Activated CD4-positive, alpha-beta T cell treated with anti-CD3 and anti-CD28 coated beads, Interleukin-2, amount 50 U/mL, for 48 hours (primary cell): Measurements from ENCODE around the gene NELFA.
A peak's percentile ranks its signal among the peaks of the same experiment; 100 is the strongest.

ENCODE experiments used
- DNase-seq, 2 experiments: peaks; one replicate each; pipeline ENCODE4 v3.0.0-alpha.2; 2020

Gene NELFA

DNA sequence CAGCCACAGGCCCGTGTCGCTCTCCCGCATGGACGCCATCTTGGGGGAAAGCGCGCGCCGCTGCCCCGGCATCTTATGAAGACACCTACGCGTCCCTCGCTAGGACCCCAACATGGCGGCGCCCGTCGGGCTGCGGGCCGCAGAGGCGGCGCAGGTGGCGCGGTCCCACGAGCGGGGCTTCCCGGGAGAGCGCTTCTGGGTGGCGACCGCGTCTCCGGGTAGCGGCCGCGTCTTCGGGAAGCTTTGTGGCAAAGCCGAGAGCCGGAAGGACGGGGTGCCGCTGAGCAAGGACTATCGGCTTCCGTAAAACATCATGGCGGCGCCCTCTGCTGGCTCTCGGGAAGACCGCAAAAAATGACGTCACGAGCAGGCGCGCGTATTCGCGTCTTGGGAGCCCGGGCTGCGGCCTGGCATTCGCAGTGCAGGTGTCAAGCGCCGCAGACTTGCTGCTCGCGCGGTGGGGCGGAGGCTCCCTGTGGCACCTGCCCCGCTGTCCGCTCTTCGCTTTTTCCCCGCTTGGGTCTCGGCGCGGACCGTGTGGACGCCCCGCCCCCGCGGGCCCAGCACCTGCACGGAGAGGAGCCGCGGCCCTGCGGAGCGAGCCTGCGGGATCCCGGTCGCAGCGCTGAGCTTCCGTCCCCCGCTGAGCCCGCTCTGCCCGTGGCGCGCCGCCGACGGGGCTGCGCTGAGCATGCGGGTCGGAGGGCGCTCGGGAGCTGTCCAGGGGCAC is at the start of gene NELFA:
Gene NELFA, minus strand, starts transcription at position 54 of the 730 bp plus-strand sequence. Its CDS starts 15 bp downstream, at position 39.
- peak; percentile 94 to 96 for DNase-seq

DNA sequence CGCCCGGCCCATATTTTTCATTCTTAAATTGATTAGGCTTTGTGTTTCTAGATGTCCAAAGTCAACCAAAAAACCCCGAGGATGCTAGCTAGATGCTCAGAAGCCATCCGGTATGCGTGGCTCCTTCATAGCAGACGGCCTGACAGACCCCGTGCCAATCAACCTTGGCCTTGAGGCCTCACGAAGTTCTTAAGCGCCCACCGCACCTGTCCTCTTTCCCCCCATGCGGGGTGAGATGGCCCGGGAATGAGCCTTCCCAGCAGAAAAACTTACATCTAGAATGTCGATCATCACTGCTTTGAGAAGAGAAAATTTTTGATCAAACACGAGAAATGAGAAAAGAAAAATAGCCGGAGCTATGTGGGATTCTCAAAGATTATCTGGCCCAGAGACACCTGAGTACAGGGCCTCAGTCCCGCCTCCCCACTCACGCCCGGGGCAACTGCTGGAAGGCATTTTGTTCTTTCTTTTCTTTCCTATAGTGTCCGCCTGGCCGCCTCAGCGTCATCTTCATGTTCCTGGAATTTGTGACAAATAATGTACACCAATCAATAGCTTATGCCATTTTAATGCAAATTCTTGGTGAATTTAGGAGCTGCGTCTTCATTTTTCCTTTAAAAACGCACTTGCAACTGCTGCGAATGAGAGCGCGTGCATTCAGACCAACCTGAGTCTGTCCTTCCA is 48.8 kb upstream of the NELFA start:
- no peak for DNase-seq

DNA sequence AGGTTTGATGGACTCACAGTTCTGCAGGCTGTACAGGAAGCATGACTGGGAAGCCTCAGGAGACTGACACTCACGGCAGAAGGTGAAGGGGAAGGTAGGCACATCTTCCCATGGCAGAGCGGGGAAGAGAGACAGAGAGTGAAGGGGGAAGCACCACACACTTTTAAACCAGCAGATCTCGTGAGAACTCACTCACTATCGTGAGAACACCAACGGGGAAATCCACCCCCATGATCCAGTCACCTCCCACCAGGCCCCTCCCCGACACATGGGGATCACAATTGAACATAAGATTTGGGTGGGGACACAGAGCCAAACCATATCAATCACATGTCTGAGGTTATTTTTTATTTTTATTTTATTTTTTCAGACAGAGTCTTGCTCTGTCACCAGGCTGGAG is 45.4 kb upstream of the NELFA start:
- no peak for DNase-seq

DNA sequence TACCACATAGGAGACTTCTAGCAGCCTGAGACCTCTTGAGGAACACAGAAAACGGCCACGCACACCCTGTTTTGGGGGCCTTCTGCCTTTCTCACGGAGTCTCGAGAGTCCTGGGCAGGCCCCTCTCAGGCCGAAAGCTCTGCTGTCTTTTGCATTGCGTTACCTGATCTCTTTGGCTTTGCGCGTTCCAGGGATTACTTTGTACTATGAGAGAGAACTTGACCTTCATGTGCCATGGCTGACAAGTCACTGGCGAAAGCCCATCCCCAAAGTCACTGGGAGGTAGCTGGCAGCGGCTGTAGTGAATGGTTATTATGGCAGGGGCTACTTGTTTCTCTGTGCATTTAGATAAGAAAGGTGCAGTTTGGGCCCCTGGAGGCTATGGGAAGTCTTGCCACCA is 42.3 kb upstream of the NELFA start:
- no peak for DNase-seq

DNA sequence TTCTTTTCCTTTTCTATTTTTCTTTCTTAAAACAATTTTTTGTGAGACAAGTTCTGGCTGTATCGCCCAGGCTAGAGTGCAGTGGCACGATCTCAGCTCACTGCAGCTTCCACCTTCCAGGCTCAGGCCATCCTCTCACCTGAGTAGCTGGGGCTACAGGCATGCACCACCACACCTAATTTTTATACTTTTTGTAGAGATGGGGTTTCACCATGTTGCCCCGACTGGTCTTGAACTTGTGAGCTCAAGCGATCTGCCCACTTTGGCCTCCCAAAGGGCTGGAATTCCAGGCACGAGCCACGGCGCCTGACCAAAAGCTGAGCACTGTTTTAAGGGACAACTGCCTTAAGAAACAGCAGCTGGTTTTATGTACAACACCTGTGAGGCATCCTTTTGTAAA is 41.0 kb upstream of the NELFA start:
- no peak for DNase-seq

DNA sequence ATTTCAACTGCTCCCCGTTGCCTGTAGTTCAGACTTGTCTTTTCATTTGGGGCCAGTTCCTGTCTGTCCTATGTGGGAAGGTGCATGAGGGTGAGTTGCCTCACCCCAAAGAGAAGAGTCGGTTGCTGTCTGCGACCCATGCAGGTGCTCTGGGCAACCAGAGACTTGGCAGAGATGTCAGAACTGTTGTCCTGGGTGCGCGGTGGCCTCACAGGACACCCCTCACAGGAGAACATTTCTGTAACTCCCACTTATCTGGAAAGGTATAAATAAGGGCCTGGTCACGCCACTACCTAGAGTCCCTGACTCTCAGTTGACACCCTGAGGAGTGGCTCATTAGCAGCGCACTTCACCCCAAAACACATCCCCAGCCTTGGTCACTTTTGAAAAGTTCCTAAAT is 40.6 kb upstream of the NELFA start:
- DNase-seq = no peak

DNA sequence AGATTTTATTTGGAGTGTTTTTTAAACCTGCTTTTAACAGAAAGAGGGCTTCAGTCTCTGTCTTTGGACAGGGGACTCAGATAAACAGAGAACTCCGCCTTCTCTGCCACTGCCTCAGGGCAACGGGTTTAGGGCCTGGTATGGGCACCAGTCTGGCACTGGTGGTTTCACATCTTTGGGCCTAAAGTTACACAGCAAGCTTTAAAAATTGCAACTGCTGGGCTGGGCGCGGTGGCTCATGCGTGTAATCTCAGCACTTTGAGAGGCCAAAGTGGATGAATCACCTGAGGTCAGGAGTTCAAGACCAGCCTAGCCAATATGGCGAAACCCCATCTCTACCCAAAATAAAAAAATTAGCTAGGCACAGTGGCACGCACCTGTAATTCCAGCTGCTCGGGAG is 40.1 kb upstream of the NELFA start:
- no peak for DNase-seq

DNA sequence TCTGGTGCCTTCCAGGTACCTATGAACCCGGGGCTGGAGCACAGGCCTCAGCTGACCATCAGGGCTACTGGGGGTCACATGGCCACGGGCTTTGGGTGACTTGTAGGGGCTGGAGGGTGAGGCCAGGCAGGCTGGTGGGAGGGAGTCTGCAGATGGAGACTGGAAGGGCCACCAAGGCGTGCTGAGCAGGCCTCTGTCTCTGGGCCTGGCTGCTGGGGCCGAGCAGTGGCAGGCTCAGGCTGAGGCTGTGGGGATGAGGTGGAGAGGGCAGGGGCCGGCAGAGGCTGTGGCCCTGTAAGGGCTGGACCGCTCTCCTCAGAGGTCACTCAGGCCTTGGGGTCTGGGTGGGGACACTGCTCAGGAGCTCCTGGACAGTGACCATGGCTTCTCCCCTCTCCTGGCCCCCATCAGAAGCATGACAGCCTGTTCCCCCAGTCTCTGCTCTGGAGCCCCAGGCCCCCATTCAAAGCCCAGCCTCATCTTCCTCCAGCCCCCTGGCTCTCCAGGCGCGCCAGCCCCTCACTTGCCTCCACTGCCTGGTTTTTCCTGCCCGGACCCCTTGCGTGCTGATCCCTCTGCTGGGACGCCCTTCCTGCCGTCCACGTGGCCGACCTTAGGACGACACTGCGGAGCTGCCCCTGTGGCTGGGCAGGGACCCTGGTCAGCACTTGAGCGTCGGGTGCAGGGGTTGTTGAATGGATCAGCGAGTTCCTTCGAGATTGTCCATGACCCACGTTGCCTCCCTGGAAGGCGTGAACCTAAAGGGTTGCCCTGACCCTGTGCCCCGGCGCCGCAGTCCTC is 39.2 kb upstream of the NELFA start:
- DNase-seq = no peak

DNA sequence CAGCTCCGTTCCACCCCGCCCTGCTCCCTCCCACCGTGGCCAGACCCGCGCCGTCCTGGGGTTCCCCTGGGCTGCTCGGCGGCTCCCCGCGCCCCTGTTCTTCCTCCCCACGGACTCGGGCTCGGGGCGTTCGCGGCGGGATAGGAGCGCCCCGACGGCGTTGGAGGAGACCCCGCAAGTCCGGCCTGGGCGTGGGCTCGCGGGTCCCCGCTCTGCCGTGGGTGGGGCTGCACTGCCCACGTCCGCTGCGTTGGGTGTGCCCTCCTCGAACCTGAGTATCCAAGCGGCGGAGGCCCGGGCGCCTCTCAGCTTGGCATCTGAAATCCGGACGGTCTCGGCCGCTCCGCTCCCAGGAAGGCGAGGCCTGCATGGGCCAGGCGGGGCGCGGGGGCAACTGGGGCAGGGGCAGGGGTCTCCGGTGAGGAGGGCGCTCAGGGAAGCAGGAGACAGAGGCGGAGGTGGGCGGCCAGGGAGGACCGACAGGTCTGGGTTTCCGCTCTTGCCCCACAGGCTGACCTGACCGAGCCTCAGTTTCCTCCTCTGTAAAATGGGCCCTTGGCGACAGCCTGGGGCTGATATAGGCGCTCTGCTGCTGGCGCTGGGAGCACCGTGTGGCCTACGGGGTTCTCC is 38.4 kb upstream of the NELFA start:
- DNase-seq = no peak

DNA sequence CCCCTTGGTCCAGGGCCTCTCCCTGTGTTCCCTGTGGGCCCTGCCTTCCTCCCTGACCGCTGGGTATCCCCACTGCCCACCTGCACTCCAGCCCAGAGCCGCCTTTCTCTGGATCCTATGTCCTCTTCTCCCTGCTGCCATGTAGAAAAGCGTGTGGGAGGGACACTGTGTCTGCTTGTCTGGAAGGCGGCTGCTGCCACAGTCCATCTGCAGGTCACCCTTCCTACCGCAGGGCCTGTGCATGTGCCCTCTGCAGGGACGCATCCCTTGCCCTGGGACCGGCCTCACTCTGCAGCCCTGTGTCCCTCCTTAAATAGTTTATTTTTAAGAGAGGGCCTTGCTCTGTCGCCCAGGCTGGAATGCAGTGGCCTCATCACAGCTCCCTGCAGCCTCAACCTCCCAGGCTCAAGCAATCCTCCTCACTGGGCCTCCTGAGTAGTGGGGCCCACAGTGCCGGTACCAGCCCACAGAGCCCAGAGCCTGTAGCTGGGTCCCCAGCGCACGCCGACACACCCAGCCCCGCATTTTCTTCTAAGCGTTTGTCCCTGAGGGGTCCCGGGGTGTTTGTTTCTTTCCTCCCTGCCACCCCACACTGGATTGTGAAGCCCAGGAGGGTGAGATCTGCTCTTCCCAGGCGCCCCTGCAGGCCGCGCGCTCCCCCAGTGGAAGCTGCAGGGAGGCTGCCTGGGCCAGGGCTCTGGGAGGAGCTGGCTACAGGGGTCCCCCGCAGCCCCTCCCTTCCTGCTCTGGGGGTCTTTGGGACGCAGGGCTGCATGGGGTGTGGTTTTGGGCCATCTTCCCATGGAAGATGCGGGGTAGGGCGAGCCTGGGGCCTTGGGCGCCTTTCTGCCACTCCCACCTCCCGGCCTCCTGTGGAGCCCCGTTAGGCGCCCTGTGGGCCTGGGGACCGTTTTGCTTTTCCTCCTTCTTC is 37.5 kb upstream of the NELFA start:
- no peak for DNase-seq

DNA sequence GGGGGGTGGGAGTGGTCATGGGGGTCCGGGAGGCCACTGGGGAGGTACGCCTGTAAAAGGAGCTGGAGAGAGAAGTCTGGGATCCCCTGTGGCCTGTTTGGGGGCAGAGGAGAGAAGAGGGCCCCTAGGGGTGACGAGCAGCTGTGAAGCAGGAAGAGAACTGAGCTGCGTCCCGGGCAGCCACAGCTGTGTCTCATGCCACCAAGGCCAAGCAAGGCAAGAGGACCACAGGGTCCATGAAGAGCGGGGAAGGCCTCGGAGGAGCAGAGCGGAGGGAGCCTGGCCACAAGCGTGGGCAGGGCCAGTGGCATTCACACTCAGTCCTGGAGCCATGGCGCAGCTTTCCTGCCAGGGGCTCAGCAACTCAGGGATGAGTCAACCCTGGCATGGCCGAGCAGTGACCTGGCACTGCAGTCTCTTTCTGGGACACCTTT is 36.8 kb upstream of the NELFA start:
- DNase-seq = no peak

DNA sequence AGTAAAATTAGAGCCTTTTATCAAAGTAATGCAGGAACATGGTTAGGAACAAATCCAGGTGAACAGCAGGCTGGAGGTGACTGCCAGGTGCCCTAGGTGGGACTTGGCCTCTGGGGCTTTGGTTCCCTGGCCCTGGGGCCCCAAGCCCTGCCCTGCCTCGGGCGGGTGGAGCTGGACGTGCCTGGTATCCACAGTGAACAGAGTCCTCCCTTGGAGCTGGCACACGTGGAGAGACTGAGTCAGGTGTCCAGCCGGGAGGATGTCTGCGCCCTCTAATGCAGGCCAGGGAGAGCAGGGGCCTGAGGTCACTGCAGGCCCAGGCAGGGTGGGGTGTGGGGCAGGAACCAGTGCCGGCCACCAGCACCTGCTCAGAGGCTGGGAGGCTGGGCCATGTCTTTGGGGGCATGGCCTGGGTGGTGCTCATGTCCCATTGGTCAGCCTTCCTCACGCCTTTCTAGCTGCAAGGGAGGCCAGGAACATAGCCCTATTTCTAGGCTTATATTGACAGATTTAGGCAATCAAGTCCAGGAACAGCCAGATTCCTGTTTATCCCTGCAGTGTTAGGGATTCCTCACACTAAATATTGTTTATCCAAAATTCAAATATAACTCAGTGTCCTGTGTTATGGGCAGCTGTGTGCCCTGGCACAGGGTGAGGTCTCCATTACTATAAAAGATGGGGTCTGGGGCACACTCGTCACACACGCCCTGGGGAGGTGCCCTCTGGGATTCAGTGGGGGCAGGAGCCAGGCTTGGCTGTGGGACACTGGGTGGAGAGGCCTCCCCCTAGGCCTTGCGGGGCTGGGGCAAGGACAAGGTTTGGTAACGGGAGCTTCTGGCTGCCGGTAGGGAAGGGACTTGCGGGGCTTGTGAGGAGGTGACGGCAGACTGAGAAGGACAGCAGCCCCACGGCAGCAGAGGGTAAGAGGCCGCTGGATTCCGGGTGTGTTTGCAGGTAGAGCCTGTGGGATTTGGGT is 36.1 kb upstream of the NELFA start:
- no peak for DNase-seq

DNA sequence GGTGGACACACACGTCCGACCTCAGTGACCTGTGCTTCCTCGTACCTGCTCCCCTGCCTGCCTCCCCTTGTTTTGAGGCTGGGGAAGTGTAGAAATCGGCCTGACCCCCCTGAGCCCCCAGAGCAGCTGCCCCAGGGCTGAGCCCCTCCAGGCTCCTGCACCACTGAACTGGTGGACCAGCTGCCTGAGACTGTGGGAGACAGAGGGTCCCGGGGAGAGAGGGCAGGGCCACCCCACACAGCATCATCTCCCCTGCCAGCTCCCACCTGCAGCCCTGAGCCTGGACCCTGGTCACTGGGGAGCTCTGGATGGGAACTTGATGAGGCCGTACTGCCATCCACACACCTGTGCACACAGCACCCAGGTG is 35.3 kb upstream of the NELFA start:
- no peak for DNase-seq

DNA sequence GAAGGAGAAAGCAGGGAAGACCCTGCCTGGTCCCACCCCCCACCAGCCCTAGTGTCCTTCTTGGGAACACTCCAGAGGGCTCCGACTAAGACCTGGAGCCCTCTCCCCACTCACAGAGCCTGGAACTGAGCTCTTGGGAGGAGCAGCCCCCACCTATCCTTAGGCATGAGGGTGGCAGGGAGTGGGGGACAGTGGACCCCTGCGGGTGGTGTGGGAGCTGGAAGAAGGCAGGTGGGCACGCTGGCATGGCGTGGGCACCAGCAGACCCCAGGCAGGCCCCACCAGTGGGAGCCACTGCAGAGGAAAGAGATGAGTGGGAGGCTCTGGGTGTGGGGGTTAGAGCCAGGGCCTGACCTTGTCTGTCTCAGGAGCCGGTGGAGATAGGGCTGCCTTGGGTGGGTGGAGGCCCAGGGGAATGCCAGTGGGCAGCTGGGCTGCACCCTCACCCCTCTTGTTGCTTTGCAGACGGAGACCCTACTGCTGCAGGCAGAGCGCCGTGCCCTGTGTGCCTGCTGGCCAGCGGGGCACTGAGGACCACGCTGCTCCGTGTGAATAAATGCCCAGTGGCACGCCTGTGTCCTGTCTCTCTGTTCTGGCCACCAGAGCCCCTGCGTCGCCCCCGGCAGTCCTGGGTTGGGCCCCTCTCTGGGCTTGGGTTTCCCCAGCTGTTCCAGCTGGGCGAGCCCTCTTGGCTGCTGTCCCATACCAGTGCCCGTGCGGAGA is 34.8 kb upstream of the NELFA start:
- DNase-seq = no peak

DNA sequence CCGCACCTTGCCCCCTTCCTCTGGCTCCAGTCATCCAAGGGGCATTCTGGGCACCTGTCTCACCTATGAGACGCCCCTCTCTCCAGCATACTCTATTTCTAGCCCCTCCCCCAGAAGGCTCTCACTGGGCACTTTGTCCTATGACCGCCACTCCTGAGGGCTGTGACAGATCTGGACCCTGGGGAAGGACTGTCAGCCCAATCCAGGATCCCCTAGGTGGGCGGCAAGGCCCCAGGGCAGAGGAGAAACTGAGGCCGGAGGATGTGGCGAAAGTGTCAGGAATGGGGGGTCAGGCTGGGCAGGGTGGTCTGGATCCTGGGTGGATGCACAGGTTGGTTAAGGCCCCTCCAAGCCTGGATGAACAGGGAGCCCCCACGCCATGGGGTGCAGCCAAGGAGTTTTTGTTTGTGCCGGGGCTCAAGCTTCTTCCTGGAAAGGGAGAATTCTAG is 34.2 kb upstream of the NELFA start:
- no peak for DNase-seq

DNA sequence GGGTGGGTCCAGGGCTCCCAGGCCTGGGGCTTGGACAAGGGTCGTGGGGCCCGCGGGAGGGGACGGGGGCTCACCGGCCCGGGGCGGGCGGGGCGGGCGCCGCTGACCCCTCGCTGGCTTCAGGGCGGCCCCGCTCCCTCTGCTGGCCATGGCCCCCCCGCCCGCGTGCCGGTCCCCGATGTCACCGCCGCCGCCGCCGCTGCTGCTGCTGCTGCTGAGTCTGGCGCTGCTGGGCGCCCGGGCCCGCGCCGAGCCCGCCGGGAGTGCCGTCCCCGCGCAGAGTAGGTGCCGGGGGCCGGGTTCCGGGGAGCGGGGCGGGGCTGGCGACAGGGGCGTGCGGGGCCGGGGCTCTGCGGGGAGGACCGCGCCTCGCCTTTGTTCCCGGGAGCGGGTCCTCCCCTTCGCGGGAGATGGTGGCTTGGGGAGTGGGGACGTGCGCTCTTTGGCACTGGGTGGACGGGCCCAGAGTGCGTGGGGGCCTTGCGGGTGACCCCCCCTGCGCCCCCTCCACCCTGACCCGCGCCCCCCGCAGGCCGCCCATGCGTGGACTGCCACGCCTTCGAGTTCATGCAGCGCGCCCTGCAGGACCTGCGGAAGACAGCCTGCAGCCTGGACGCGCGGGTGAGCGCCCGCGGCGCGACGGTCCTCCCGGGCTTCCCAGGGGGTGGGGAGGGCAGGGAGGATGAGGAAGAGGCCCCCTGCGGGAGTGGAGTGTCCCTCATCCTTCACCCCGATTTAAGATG is 33.6 kb upstream of the NELFA start:
- DNase-seq = peak; percentile 27 to 44

DNA sequence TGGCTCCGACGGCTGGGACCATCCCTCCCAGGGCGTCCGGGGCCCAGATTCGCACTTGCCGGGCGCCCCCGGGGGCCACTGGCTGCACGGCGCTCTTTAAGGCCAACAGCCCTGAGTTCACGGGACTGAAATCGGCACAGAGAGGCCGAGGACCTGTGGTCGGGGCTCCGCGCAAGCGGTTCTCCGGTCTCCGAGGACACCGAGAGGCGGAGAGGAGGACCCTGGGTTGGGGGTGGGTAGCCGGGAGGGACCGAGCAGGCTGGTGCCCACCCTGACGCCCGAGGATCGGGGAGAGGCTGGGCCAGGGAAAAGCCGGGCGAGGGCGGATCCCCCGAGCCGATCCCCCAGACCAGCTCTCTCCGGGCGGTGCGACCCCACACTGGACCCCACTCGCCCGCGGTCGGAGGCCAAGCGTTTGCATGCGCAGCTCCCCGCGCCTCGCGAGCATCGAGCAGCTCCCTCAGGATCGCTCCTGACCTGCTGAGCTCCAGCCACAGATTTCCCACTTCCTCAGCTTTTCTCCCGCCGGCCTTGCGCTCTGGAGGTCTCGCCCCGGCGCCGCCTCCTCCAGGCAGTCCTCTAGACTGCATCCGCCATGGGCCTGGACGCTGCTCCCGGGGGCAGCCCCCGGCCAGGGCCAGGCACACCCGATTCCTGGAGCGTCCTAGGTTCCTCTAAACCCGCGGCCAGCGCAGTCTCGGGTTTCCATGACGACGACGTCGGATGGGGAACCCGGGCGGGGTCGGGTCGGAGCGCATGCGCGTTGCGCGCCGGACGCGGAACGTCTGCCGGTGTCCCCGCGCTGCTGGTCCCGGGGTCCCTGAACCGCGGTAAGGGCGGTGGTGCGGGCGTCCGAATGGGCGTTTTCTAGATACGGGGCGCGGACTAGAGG is 32.7 kb upstream of the NELFA start:
- DNase-seq = peak; percentile 91 to 92
